Measurements from ENCODE around the gene ZNF100. TPM values are rescaled to one million over a fixed set of nuclear protein-coding genes. Genes with fewer than 3 reads are reported as not detected.
A peak's percentile ranks its signal among the peaks of the same experiment; 100 is the strongest.

Gene ZNF100
- polyA plus RNA-seq, 3 donors, result 2.1 to 10.8 (median 8.6) TPM

DNA sequence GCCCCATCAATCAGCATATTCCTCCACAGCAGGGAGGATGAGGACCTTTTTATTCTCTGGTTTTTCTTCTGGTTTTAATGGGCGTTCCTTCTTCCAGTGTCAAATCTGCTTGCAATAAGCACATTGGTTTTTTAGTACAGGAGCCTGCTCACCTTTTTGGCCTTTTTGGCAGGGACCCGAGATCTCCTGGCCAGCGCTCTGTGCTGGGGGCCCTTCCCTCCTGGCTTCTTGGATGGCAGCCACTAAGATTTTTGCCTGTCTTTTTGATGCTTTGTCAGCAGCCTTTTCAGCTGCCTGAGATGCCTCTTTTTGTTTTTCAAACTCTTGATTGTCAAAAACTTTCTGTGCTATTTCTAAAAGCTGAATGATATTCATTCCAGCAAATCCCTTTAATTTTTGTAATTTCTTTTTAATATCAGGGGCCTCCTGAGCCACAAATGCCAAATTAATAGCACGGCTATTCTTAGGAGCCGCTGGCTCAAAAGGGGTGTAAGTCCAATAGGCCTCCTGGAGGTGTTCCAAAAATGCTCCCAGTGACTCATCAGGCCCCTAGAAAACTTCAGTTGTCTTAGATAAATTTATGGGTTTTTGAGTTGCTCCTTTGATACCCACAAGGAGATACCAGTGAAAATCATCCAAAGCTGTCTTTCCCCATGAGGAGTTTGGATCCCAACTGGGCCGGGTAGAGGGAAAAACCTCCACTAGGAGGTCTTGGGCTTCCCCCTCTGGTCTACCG, 73.0 kb downstream of the ZNF100 start:
- Histone ChIP-seq H3K9me3 (replicated peaks in 1 of 2; ENCODE audit: control insufficient read depth in 1 of 2, insufficient read depth in 1 of 2, low read length in 2 of 2) (peaks cover 0 to 2% of the 10 kb centered on the region in 2 donors), H3K4me3 (replicated peaks in 1 of 3; ENCODE audit: low read depth in 2 of 3, low read length in 3 of 3) (no peak overlapping the region), H3K27me3 (ENCODE audit: control insufficient read depth in 2 of 2, insufficient read depth in 2 of 2, low read length in 2 of 2) (no peaks in the 10 kb centered on the region), H3K4me2 (replicated peaks; ENCODE audit: extremely low read depth, low read length, poor library complexity, severe bottlenecking) (no peak overlapping the region), H3K4me1 (ENCODE audit: control insufficient read depth in 1 of 2, insufficient read depth in 2 of 2, low read length in 2 of 2) (no peaks in the 10 kb centered on the region), H4K20me1 (ENCODE audit: insufficient read depth, low read length) (no peaks in the 10 kb centered on the region), H3K9ac (ENCODE audit: insufficient read depth, low read length, poor library complexity, severe bottlenecking) (no peak overlapping the region), H3K27ac (ENCODE audit: low read depth in 1 of 2, low read length in 2 of 2) (no peak overlapping the region), H3K79me2 (ENCODE audit: insufficient read depth, low read length) (no peaks in the 10 kb centered on the region), H3K36me3 (replicated peaks in 1 of 2; ENCODE audit: control insufficient read depth in 1 of 2, insufficient read depth in 2 of 2, low read length in 2 of 2) (no peaks in the 10 kb centered on the region), H2AFZ (ENCODE audit: insufficient read depth, low read depth, low read length, poor library complexity, severe bottlenecking) (no peak overlapping the region)
- H3K36me3 Mint-ChIP-seq, result no peaks in the 10 kb centered on the region
- no peaks in the 10 kb centered on the region for H3K4me1 Mint-ChIP-seq
- H3K27me3 Mint-ChIP-seq (ENCODE audit: low read depth in 3 of 3), result peaks cover 1 to 5% (median 2%) of the 10 kb centered on the region in 3 donors
- peaks cover 0 to 40% (median 3%) of the 10 kb centered on the region in 7 donors for H3K9me3 Mint-ChIP-seq
- intact Hi-C loops (cut with micrococcal nuclease), result no loop called here
- no peak overlapping the region for H3K27ac Mint-ChIP-seq
- DNase-seq, result no peak
- 89% methylated on average over 4 of the region's 7 CpGs for WGBS (ENCODE audit: insufficient coverage)
- no peak overlapping the region for H3K4me3 Mint-ChIP-seq
- TF ChIP-seq, protein P1, sequence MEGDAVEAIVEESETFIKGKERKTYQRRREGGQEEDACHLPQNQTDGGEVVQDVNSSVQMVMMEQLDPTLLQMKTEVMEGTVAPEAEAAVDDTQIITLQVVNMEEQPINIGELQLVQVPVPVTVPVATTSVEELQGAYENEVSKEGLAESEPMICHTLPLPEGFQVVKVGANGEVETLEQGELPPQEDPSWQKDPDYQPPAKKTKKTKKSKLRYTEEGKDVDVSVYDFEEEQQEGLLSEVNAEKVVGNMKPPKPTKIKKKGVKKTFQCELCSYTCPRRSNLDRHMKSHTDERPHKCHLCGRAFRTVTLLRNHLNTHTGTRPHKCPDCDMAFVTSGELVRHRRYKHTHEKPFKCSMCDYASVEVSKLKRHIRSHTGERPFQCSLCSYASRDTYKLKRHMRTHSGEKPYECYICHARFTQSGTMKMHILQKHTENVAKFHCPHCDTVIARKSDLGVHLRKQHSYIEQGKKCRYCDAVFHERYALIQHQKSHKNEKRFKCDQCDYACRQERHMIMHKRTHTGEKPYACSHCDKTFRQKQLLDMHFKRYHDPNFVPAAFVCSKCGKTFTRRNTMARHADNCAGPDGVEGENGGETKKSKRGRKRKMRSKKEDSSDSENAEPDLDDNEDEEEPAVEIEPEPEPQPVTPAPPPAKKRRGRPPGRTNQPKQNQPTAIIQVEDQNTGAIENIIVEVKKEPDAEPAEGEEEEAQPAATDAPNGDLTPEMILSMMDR (IDR thresholded peaks at IDR 0.05), result no peak

DNA sequence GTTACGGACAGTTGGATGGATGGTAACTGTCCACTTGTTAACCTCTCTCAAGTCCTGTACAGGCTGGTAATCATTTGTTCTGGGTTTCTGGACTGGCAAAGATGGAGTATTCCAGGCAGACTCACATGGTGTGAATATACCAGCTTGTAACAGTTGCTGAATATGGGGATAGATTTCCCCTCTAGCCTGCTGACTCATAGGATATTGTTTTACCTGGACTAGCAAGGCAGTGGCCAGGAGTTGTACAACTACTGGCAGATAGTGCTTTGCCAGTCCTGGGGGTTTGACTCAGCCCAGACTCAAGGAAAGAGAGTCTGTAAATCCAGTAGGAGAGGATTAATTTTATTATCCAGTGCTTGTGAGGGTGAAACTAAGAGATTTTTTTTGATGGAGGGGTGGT, 74.0 kb downstream of the ZNF100 start:
- 100% methylated on average over 1 of the region's 1 CpG for WGBS (ENCODE audit: insufficient coverage)
- Mint-ChIP-seq H3K27ac (peak overlapping the region in 1 of 7 donors; percentile 37), H3K4me1 (no peaks in the 10 kb centered on the region), H3K36me3 (no peaks in the 10 kb centered on the region), H3K9me3 (peaks cover 2 to 49% (median 12%) of the 10 kb centered on the region in 7 donors), H3K4me3 (no peak overlapping the region), H3K27me3 (ENCODE audit: low read depth in 3 of 3) (peaks cover 1 to 5% (median 2%) of the 10 kb centered on the region in 3 donors)
- Histone ChIP-seq H3K4me3 (replicated peaks in 1 of 3; ENCODE audit: low read depth in 2 of 3, low read length in 3 of 3) (no peak overlapping the region), H3K36me3 (replicated peaks in 1 of 2; ENCODE audit: control insufficient read depth in 1 of 2, insufficient read depth in 2 of 2, low read length in 2 of 2) (no peaks in the 10 kb centered on the region), H3K4me2 (replicated peaks; ENCODE audit: extremely low read depth, low read length, poor library complexity, severe bottlenecking) (no peak overlapping the region), H3K4me1 (ENCODE audit: control insufficient read depth in 1 of 2, insufficient read depth in 2 of 2, low read length in 2 of 2) (no peaks in the 10 kb centered on the region), H3K9ac (ENCODE audit: insufficient read depth, low read length, poor library complexity, severe bottlenecking) (no peak overlapping the region), H3K27ac (ENCODE audit: low read depth in 1 of 2, low read length in 2 of 2) (no peak overlapping the region), H4K20me1 (ENCODE audit: insufficient read depth, low read length) (no peaks in the 10 kb centered on the region), H3K79me2 (ENCODE audit: insufficient read depth, low read length) (no peaks in the 10 kb centered on the region), H3K27me3 (ENCODE audit: control insufficient read depth in 2 of 2, insufficient read depth in 2 of 2, low read length in 2 of 2) (no peaks in the 10 kb centered on the region), H3K9me3 (replicated peaks in 1 of 2; ENCODE audit: control insufficient read depth in 1 of 2, insufficient read depth in 1 of 2, low read length in 2 of 2) (peaks cover 0 to 2% of the 10 kb centered on the region in 2 donors), H2AFZ (ENCODE audit: insufficient read depth, low read depth, low read length, poor library complexity, severe bottlenecking) (no peak overlapping the region)
- intact Hi-C loops (cut with micrococcal nuclease), result no loop called here
- no peak for DNase-seq
- TF ChIP-seq, protein P1 (IDR thresholded peaks at IDR 0.05), result no peak
